Calu3 (cell line): ENCODE results near the gene WASHC4. TPM values are rescaled to one million over a fixed set of nuclear protein-coding genes. Genes with fewer than 3 reads are reported as not detected.
"Not testable (repeated sequence)": the region's sequence is repeated elsewhere in the genome, so short reads cannot be mapped to it uniquely, and the experiment has no call there.

Experiments
- BruUV-seq: library from RNA; stranded (reverse); fragments of 400-500 nt; replicated peaks from 2 replicates; lab custom pipeline; 2021; lab: Mats Ljungman, UMichigan
- CTCF ChIA-PET: fragments of 300-600 bp; sonication (Branson Sonifier 250); formaldehyde crosslinking; loops from one replicate; lab custom pipeline; 2022; ENCODE audit warnings: antibody characterized with exemption; lab: Charles Lee
- DNase-seq: peaks from one replicate; pipeline ENCODE4 v3.0.0; 2022
- H3K27ac Mint-ChIP-seq: one replicate; pipeline ENCODE4 v1.8.0; 2022; ENCODE audit warnings: mixed read lengths; ENCODE audit not compliant: unreplicated experiment
- H3K27me3 Mint-ChIP-seq: one replicate; pipeline ENCODE4 v1.8.0; 2022; ENCODE audit warnings: mixed read lengths; ENCODE audit not compliant: unreplicated experiment
- H3K36me3 Mint-ChIP-seq: one replicate; pipeline ENCODE4 v1.8.0; 2022; ENCODE audit warnings: mild to moderate bottlenecking, moderate library complexity, mixed read lengths; ENCODE audit not compliant: insufficient read depth, unreplicated experiment
- H3K4me1 Mint-ChIP-seq: one replicate; pipeline ENCODE4 v1.8.0; 2022; ENCODE audit warnings: mild to moderate bottlenecking, low read depth, mixed read lengths; ENCODE audit not compliant: unreplicated experiment
- H3K4me3 Mint-ChIP-seq: one replicate; pipeline ENCODE4 v1.8.0; 2022; ENCODE audit warnings: mild to moderate bottlenecking, low read depth, moderate library complexity, mixed read lengths; ENCODE audit not compliant: unreplicated experiment
- H3K9me3 Mint-ChIP-seq: one replicate; pipeline ENCODE4 v1.8.0; 2022; ENCODE audit warnings: low read depth, mixed read lengths; ENCODE audit not compliant: unreplicated experiment
- intact Hi-C: fragments of 100-400 bp; cut with micrococcal nuclease; formaldehyde crosslinking; loops from one replicate; pipeline ENCODE4 v1.10.0; 2022; ENCODE audit not compliant: unreplicated experiment
- total RNA-seq: library from RNA; stranded (reverse); gene quantifications from 2 replicates; pipeline ENCODE4 v1.2.3, GENCODE V29; 2022
- TF ChIP-seq, protein P1 (sequence below): fragments of 200-600 bp; IDR thresholded peaks from one replicate; pipeline ENCODE4 v1.8.0; 2022; ENCODE audit warnings: antibody characterized with exemption; ENCODE audit not compliant: unreplicated experiment

WASHC4 gene
- total RNA-seq, 1 experiment from 2014 or later, result 73.0 TPM

DNA sequence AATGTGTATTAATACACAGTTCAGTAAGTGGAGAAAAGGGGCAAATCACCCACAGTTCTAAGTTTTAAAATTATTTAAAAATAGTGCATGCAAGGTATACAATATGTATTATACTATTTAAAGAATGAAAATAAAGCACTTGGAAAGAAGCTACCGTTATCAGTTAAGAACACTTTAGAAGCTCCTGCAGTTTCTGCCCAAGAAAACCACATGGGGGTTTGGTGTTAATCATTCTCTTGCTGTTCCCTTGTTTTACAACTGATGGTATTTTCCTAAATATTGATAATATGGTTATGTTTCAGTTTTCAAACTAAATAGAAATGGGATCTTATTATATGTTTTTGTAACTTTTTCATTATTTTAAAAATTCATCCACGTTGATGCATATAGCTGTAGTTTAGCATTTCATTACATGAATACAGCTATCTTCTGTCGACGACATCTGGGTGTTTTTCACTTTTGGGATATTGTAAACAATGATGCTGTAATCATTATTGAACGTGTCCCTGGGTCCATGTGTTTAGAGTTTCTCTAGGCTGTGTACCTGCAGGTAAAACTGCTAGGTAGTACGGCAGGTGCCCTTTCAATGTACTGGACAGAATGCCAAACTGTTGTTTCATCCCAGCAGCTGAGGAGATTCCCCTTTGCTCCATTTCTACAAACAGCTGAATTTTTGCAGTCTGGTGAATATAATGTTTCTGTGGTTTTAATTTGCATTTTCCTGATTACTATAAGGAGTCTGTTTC, 64.3 kb downstream of the WASHC4 start:
- TF ChIP-seq, protein P1, sequence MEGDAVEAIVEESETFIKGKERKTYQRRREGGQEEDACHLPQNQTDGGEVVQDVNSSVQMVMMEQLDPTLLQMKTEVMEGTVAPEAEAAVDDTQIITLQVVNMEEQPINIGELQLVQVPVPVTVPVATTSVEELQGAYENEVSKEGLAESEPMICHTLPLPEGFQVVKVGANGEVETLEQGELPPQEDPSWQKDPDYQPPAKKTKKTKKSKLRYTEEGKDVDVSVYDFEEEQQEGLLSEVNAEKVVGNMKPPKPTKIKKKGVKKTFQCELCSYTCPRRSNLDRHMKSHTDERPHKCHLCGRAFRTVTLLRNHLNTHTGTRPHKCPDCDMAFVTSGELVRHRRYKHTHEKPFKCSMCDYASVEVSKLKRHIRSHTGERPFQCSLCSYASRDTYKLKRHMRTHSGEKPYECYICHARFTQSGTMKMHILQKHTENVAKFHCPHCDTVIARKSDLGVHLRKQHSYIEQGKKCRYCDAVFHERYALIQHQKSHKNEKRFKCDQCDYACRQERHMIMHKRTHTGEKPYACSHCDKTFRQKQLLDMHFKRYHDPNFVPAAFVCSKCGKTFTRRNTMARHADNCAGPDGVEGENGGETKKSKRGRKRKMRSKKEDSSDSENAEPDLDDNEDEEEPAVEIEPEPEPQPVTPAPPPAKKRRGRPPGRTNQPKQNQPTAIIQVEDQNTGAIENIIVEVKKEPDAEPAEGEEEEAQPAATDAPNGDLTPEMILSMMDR, result no peak
- Mint-ChIP-seq H3K36me3 (peaks cover 54% of the 10 kb centered on the region), H3K27ac (no peak overlapping the region), H3K4me1 (no peaks in the 10 kb centered on the region), H3K9me3 (no peaks in the 10 kb centered on the region), H3K4me3 (no peak overlapping the region), H3K27me3 (no peaks in the 10 kb centered on the region)
- intact Hi-C loops, result loop anchor here (10.0 kb wide), 1 partner anchor 213 kb away; no protein-coding TSS in a partner anchor
- BruUV-seq, result no TSS peak
- DNase-seq, result no peak
- CTCF ChIA-PET, result no interaction called here

DNA sequence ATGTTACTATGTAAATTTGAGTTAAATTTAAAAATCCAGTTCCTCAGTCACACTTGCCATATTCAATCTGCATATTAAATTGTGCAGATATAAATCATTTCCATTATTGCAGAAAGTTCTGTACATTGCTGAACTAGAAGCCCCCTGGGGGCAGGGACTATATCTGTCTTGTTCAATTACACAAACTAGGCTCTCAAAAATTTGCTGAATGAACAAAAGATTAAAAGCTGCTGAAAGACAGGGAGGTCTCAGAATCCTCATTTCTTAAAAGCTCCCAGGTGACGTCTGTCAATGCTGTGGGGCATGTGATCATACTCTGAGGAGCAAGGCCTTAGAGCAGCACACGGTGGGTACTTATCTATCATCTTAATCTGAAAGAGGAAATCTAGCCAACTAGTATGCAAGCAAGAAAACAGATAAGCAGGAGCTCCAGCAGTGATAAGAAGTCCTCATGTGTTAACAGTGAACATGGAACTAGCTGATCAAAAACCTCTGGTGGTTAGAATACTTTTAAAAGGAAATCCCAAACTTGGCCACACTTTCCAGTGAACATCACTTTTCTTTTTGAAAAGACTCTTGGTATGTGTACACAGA, 68.0 kb downstream of the WASHC4 start:
- no peak overlapping the region for H3K27ac Mint-ChIP-seq
- peaks cover 54% of the 10 kb centered on the region for H3K36me3 Mint-ChIP-seq
- no peak overlapping the region for H3K4me3 Mint-ChIP-seq
- H3K27me3 Mint-ChIP-seq, result no peaks in the 10 kb centered on the region
- CTCF ChIA-PET, result no interaction called here
- TF ChIP-seq, protein P1, result no peak
- H3K9me3 Mint-ChIP-seq, result no peaks in the 10 kb centered on the region
- BruUV-seq, result no TSS peak
- DNase-seq, result no peak
- no peaks in the 10 kb centered on the region for H3K4me1 Mint-ChIP-seq
- intact Hi-C loops, result loop anchor here (10.0 kb wide), 1 partner anchor 209 kb away; no protein-coding TSS in a partner anchor

DNA sequence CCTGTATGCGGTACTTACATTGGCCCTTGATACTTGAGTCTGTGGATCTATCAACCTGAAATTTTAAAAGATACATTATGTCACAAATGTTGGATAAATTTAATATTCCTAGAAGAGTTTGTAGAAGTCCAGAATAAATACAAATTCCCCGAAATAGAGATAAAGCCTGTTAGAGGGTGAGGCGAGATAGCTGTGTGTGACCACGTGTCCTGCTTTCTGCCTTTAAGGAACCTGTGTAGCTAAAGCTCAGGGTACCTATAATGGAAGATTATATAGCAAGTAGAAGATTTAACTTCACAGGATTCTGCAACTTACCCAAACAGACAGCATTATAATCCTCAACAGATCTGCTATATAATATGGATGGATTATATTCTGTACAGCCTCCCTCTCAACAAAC, 69.7 kb downstream of the WASHC4 start:
- no peaks in the 10 kb centered on the region for H3K4me1 Mint-ChIP-seq
- peaks cover 66% of the 10 kb centered on the region for H3K36me3 Mint-ChIP-seq
- CTCF ChIA-PET, result no interaction called here
- H3K27me3 Mint-ChIP-seq, result no peaks in the 10 kb centered on the region
- peaks cover 3% of the 10 kb centered on the region for H3K9me3 Mint-ChIP-seq
- no peak overlapping the region for H3K27ac Mint-ChIP-seq
- H3K4me3 Mint-ChIP-seq, result no peak overlapping the region
- TF ChIP-seq, protein P1, result no peak
- BruUV-seq, result no TSS peak
- intact Hi-C loops, result loop anchor here (10.0 kb wide), 1 partner anchor 208 kb away; no protein-coding TSS in a partner anchor
- no peak for DNase-seq

DNA sequence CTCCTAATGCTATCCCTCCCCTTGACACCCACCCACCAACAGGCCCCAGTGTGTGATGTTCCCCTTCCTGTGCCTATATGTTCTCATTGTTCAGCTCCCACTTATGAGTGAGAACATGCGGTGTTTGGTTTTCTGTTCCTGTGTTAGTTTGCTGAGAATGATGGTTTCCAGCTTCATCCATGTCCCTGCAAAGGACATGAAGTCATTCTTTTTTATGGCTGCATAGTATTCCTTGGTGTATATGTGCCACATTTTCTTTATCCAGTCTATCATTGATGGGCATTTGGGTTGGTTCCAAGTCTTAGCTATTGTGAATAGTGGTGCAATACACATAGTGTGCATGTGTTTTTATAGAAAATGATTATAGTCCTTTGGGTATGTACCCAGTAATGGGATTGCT, 71.6 kb downstream of the WASHC4 start:
- BruUV-seq, H3K4me1 Mint-ChIP-seq, H3K27me3 Mint-ChIP-seq, H3K4me3 Mint-ChIP-seq, H3K9me3 Mint-ChIP-seq, DNase-seq, CTCF ChIA-PET, H3K27ac Mint-ChIP-seq: not testable (repeated sequence)
- intact Hi-C loops, result loop anchor here (10.0 kb wide), 1 partner anchor 206 kb away; no protein-coding TSS in a partner anchor
- H3K36me3 Mint-ChIP-seq, result peaks cover 75% of the 10 kb centered on the region

DNA sequence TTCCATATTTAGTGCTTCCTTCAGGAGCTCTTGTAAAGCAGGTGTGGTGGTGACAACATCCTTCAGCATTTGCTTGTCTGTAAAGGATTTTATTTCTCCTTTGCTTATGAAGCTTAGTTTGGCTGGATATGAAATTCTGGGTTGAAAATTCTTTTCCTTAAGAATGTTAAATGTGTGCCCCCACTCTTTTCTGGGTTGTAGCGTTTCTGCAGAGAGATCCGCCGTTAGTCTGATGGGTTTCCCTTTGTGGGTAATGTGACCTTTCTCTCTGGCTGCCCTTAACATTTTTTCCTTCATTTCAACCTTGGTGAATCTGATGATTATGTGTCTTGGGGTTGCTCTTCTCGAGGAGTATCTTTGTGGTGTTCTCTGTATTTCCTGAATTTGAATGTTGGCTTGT, 75.9 kb downstream of the WASHC4 start:
- Mint-ChIP-seq H3K27ac (peak overlapping the region; percentile 8), H3K4me1 (peaks cover 11% of the 10 kb centered on the region), H3K36me3 (peaks cover 71% of the 10 kb centered on the region)
- BruUV-seq, H3K27me3 Mint-ChIP-seq, DNase-seq, intact Hi-C loops, H3K4me3 Mint-ChIP-seq, CTCF ChIA-PET, H3K9me3 Mint-ChIP-seq: not testable (repeated sequence)

DNA sequence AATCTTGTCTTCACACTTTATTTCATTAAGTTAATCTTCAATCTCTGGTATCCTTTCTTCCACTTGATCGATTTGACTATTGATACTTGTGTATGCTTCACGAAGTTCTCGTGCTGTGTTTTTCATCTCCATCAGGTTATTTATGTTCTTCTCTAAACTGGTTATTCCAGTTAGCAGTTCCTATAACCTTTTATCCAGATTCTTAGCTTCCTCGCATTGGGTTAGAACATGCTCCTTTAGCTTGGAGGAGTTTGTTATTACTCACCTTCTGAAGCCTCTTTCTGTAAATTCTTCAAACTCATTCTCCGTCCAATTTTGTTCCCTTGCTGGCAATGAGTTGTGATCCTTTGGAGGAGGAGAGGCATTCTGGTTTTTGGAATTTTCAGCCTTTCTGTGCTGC, 76.4 kb downstream of the WASHC4 start:
- H3K27me3 Mint-ChIP-seq, BruUV-seq, CTCF ChIA-PET, intact Hi-C loops, DNase-seq, H3K9me3 Mint-ChIP-seq, H3K4me3 Mint-ChIP-seq: not testable (repeated sequence)
- H3K36me3 Mint-ChIP-seq, result peaks cover 71% of the 10 kb centered on the region
- peaks cover 11% of the 10 kb centered on the region for H3K4me1 Mint-ChIP-seq
- peak overlapping the region; percentile 8 for H3K27ac Mint-ChIP-seq
